ENCODE measurements around the gene TMEM132C. TPM values are rescaled to one million over a fixed set of nuclear protein-coding genes. Genes with fewer than 3 reads are reported as not detected.

The TMEM132C gene
- total RNA-seq, 2 donors from 2014 or later = not detected

- H3K9me3 Mint-ChIP-seq = peaks cover 8 to 11% of the 10 kb centered on the region in 2 donors
- no peak overlapping the region for H3K27ac Mint-ChIP-seq
- no peaks in the 10 kb centered on the region for H3K27me3 Mint-ChIP-seq (ENCODE audit: low read depth)
- H3K4me1 Mint-ChIP-seq (ENCODE audit: low read depth) = no peaks in the 10 kb centered on the region
- H3K36me3 Mint-ChIP-seq (ENCODE audit: insufficient read depth in 2 of 2) = peaks cover 3 to 4% of the 10 kb centered on the region in 2 donors
- ATAC-seq (replicated peaks in 1 of 2) (no peak), DNase-seq (no peak)
- no peak overlapping the region for H3K4me3 Mint-ChIP-seq
These were observed 40.8 kb downstream of the TMEM132C start for GRCh38 chr12:128307791-128308190.

- Mint-ChIP-seq H3K9me3 (peaks cover 8 to 9% of the 10 kb centered on the region in 2 donors), H3K4me1 (ENCODE audit: low read depth) (no peaks in the 10 kb centered on the region), H3K4me3 (no peak overlapping the region), H3K27ac (no peak overlapping the region), H3K36me3 (ENCODE audit: insufficient read depth in 2 of 2) (peaks cover 0 to 3% of the 10 kb centered on the region in 2 donors), H3K27me3 (ENCODE audit: low read depth) (no peaks in the 10 kb centered on the region)
- DNase-seq (no peak), ATAC-seq (replicated peaks in 1 of 2) (no peak)
These were observed 45.7 kb downstream of the TMEM132C start for GRCh38 chr12:128312661-128313060.

GRCh38 chr12:128313931-128314330 lies 47.0 kb downstream of the TMEM132C start:
- Mint-ChIP-seq H3K36me3 (ENCODE audit: insufficient read depth in 2 of 2) (peaks cover 0 to 3% of the 10 kb centered on the region in 2 donors), H3K4me3 (no peak overlapping the region), H3K9me3 (peaks cover 8 to 9% of the 10 kb centered on the region in 2 donors), H3K4me1 (ENCODE audit: low read depth) (no peaks in the 10 kb centered on the region), H3K27me3 (ENCODE audit: low read depth) (no peaks in the 10 kb centered on the region), H3K27ac (no peak overlapping the region)
- DNase-seq (no peak), ATAC-seq (replicated peaks in 1 of 2) (no peak)

GRCh38 chr12:128314611-128315010 lies 47.6 kb downstream of the TMEM132C start:
- H3K4me1 Mint-ChIP-seq (ENCODE audit: low read depth) = no peaks in the 10 kb centered on the region
- peaks cover 8 to 9% of the 10 kb centered on the region in 2 donors for H3K9me3 Mint-ChIP-seq
- H3K4me3 Mint-ChIP-seq = no peak overlapping the region
- ATAC-seq (replicated peaks in 1 of 2) (no peak), DNase-seq (no peak)
- no peak overlapping the region for H3K27ac Mint-ChIP-seq
- H3K36me3 Mint-ChIP-seq (ENCODE audit: insufficient read depth in 2 of 2) = peaks cover 0 to 3% of the 10 kb centered on the region in 2 donors
- no peaks in the 10 kb centered on the region for H3K27me3 Mint-ChIP-seq (ENCODE audit: low read depth)

GRCh38 chr12:128316078-128316477 lies 49.1 kb downstream of the TMEM132C start:
- DNase-seq (no peak), ATAC-seq (replicated peaks in 1 of 2) (no peak)
- H3K36me3 Mint-ChIP-seq (ENCODE audit: insufficient read depth in 2 of 2) = peaks cover 0 to 3% of the 10 kb centered on the region in 2 donors

GRCh38 chr12:128316973-128317526 lies 50.1 kb downstream of the TMEM132C start:
- Mint-ChIP-seq H3K4me1 (ENCODE audit: low read depth) (no peaks in the 10 kb centered on the region), H3K36me3 (ENCODE audit: insufficient read depth in 2 of 2) (no peaks in the 10 kb centered on the region), H3K4me3 (no peak overlapping the region), H3K27me3 (ENCODE audit: low read depth) (no peaks in the 10 kb centered on the region), H3K9me3 (peaks cover 3 to 7% of the 10 kb centered on the region in 2 donors), H3K27ac (no peak overlapping the region)
- no peak for DNase-seq
- ATAC-seq (replicated peaks in 1 of 2) = no peak

More at GRCh38 chr12:128316078-128316477, 49.1 kb downstream of the TMEM132C start:
- H3K27me3 Mint-ChIP-seq (ENCODE audit: low read depth) = no peaks in the 10 kb centered on the region
- no peak overlapping the region for H3K4me3 Mint-ChIP-seq
- no peaks in the 10 kb centered on the region for H3K4me1 Mint-ChIP-seq (ENCODE audit: low read depth)
- H3K27ac Mint-ChIP-seq = no peak overlapping the region
- peaks cover 2 to 9% of the 10 kb centered on the region in 2 donors for H3K9me3 Mint-ChIP-seq

GRCh38 chr12:128318341-128318740 lies 51.4 kb downstream of the TMEM132C start:
- H3K36me3 Mint-ChIP-seq (ENCODE audit: insufficient read depth in 2 of 2) = no peaks in the 10 kb centered on the region
- no peak for DNase-seq
- no peak overlapping the region for H3K27ac Mint-ChIP-seq
- no peak overlapping the region for H3K4me3 Mint-ChIP-seq
- no peak for ATAC-seq (replicated peaks in 1 of 2)
- H3K27me3 Mint-ChIP-seq (ENCODE audit: low read depth) = no peaks in the 10 kb centered on the region
- H3K4me1 Mint-ChIP-seq (ENCODE audit: low read depth) = no peaks in the 10 kb centered on the region
- H3K9me3 Mint-ChIP-seq = peaks cover 5 to 8% of the 10 kb centered on the region in 2 donors

GRCh38 chr12:128318946-128319345 lies 52.0 kb downstream of the TMEM132C start:
- no peaks in the 10 kb centered on the region for H3K27me3 Mint-ChIP-seq (ENCODE audit: low read depth)
- no peak overlapping the region for H3K27ac Mint-ChIP-seq

GRCh38 chr12:128322341-128322740 lies 55.4 kb downstream of the TMEM132C start:
- DNase-seq (no peak), ATAC-seq (replicated peaks in 1 of 2) (no peak)
- Mint-ChIP-seq H3K4me3 (no peak overlapping the region), H3K9me3 (peaks cover 3 to 8% of the 10 kb centered on the region in 2 donors), H3K36me3 (ENCODE audit: insufficient read depth in 2 of 2) (no peaks in the 10 kb centered on the region), H3K27me3 (ENCODE audit: low read depth) (no peaks in the 10 kb centered on the region), H3K4me1 (ENCODE audit: low read depth) (no peaks in the 10 kb centered on the region), H3K27ac (no peak overlapping the region)

More at GRCh38 chr12:128318946-128319345, 52.0 kb downstream of the TMEM132C start:
- H3K9me3 Mint-ChIP-seq = peaks cover 5 to 10% of the 10 kb centered on the region in 2 donors
- no peaks in the 10 kb centered on the region for H3K4me1 Mint-ChIP-seq (ENCODE audit: low read depth)
- DNase-seq = no peak
- no peak for ATAC-seq (replicated peaks in 1 of 2)
- no peak overlapping the region for H3K4me3 Mint-ChIP-seq
- no peaks in the 10 kb centered on the region for H3K36me3 Mint-ChIP-seq (ENCODE audit: insufficient read depth in 2 of 2)

- Mint-ChIP-seq H3K4me1 (ENCODE audit: low read depth) (no peaks in the 10 kb centered on the region), H3K27me3 (ENCODE audit: low read depth) (no peaks in the 10 kb centered on the region), H3K27ac (no peak overlapping the region), H3K9me3 (peaks cover 3 to 8% of the 10 kb centered on the region in 2 donors), H3K36me3 (ENCODE audit: insufficient read depth in 2 of 2) (no peaks in the 10 kb centered on the region), H3K4me3 (no peak overlapping the region)
- ATAC-seq (replicated peaks in 1 of 2) = no peak
- no peak for DNase-seq
These were observed 56.4 kb downstream of the TMEM132C start for GRCh38 chr12:128323145-128323920.

- Mint-ChIP-seq H3K4me1 (ENCODE audit: low read depth) (no peaks in the 10 kb centered on the region), H3K9me3 (peaks cover 3 to 6% of the 10 kb centered on the region in 2 donors), H3K4me3 (no peak overlapping the region), H3K27me3 (ENCODE audit: low read depth) (no peaks in the 10 kb centered on the region), H3K27ac (no peak overlapping the region), H3K36me3 (ENCODE audit: insufficient read depth in 2 of 2) (no peaks in the 10 kb centered on the region)
- no peak for ATAC-seq (replicated peaks in 1 of 2)
- DNase-seq = no peak
These were observed 58.7 kb downstream of the TMEM132C start for GRCh38 chr12:128325646-128326045.

- no peak for ATAC-seq (replicated peaks in 1 of 2)
- Mint-ChIP-seq H3K4me3 (no peak overlapping the region), H3K27ac (no peak overlapping the region)
These were observed 59.4 kb downstream of the TMEM132C start for GRCh38 chr12:128326406-128326805.

GRCh38 chr12:128328961-128329360 lies 62.0 kb downstream of the TMEM132C start:
- ATAC-seq (replicated peaks in 1 of 2) (no peak), DNase-seq (no peak)
- H3K9me3 Mint-ChIP-seq = peaks cover 0 to 4% of the 10 kb centered on the region in 2 donors
- H3K36me3 Mint-ChIP-seq (ENCODE audit: insufficient read depth in 2 of 2) = no peaks in the 10 kb centered on the region
- H3K4me3 Mint-ChIP-seq = no peak overlapping the region
- no peak overlapping the region for H3K27ac Mint-ChIP-seq
- H3K4me1 Mint-ChIP-seq (ENCODE audit: low read depth) = no peaks in the 10 kb centered on the region
- H3K27me3 Mint-ChIP-seq (ENCODE audit: low read depth) = no peaks in the 10 kb centered on the region

More at GRCh38 chr12:128326406-128326805, 59.4 kb downstream of the TMEM132C start:
- no peaks in the 10 kb centered on the region for H3K4me1 Mint-ChIP-seq (ENCODE audit: low read depth)
- H3K27me3 Mint-ChIP-seq (ENCODE audit: low read depth) = no peaks in the 10 kb centered on the region
- H3K36me3 Mint-ChIP-seq (ENCODE audit: insufficient read depth in 2 of 2) = no peaks in the 10 kb centered on the region
- peaks cover 3 to 9% of the 10 kb centered on the region in 2 donors for H3K9me3 Mint-ChIP-seq
- DNase-seq = no peak
